ENCODE results near the gene YIPF5.

YIPF5 gene

DNA sequence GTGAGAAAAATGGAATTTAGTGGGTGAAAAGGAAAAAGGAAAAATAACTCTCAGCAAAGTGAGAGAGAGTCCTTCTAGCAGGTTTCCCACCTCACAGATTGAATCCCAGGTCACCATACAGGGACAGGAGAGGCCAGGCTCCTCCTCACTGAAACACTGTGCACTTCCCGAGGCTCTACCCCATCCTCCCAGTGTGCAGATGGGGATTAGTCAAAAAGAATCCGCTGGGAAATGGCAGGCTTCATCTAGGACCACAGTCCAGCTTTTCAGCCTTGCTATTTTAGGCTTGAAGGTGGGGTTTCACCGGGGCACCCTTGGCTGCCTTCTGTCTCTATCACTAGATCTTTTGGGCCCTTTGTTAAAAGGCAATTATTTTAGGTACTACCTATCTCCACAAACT is 47.8 kb downstream of the YIPF5 start:
- no peak for DNase-seq (ENCODE audit: low spot score)

- no peak for DNase-seq (ENCODE audit: low spot score)
These were observed 48.4 kb downstream of the YIPF5 start for GRCh38 chr5:144122081-144122480.

DNA sequence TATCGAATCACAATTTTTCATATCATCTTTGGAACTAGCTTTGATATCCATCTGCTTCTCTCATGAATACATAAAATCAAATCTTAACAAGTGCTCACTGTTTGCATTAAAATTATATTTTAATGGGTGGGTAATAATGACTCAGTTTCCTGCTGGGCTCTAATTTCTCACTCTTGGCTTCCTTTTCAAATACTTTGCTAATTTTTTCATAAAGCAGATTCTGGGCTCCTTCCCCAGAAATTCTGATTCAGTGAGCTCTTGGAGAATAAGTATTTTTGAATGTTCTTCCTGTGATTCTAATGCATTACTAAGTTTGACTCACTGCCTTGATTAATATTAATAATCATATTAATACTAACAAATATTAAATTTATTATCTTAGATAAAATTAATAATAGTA is 48.9 kb downstream of the YIPF5 start:
- peak; percentile 13 for DNase-seq (ENCODE audit: low spot score)

- DNase-seq (ENCODE audit: low spot score) = no peak
These were observed 49.7 kb downstream of the YIPF5 start for GRCh38 chr5:144120661-144121180.

- DNase-seq (ENCODE audit: low spot score) = no peak
These were observed 53.0 kb downstream of the YIPF5 start for GRCh38 chr5:144117412-144117811.

DNA sequence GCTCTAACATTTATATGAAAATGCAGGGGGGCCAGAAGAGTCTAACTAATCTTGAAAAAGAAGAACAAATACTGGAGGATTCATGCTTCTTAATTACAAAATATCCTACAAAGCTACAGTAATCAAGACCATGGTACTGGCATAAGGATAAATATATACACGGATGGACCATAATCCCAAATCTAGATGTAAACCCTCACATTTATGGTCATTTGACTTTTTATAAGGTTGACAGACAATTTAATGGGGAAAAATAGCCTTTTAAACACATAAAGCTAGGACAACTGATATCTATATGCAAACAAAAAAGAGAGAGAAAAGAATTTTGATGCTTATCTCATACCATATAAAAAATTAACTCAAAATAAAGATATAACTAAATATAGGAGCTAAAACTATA is 55.9 kb downstream of the YIPF5 start:
- no peak for DNase-seq (ENCODE audit: low spot score)

Data from AG08395 (cell line).